ENCODE data around the gene SIVA1. TPM values are rescaled to one million over a fixed set of nuclear protein-coding genes. Genes with fewer than 3 reads are reported as not detected.

Gene SIVA1
- total and polyA plus RNA-seq, 9 of the 15 experiments (the other 6 are each of a cell fraction or from before 2014, with no cell fraction given), result 4.2 to 186 (median 54.2) TPM

DNA sequence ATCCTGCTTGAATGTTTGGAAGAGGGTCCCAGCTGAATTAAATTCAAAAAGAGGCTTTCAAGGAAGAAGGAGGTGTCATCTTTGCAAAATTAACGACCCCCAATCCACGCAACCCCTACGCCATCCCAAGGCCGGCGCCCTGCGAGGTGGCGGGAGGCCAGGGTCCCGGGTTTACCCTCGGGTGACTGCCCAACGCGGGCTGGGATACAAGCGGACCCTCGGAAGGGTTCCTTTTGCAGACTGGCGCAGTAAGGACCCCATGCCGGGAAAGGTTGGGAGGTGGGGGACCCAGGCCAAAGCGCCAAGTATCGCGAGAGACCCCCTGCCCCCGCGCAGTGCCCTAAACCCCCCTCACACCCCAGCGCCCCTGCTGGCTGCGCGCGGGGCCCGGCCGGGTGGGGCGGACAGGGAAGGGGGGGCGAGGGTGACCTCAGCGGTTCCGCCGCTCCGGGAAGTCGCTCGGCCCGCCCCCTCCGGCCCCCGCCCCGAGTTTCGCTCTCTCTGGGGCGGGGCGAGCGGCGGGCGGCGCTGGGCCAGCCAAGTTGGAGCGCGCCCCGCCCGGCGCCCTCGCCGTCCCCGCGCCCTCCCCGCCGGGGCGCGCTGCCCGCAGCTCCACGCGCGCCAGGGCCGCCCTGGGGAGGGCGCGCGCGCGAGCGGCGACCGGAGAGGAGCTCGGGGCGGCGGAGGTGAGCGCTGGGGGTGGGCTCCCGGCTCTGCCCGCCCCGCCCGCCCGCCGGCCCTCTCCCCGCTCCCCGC, 47.2 kb downstream of the SIVA1 start (continued):
- 0 out of 2 replicates have a peak, but pooled peaks have one; percentile 41 for TF ChIP-seq ZNF263 (CRISPR knock-in tag; IDR thresholded peaks at IDR 0.05; ENCODE audit: borderline replicate concordance)
- TF ChIP-seq SMARCE1 (IDR thresholded peaks at IDR 0.05), result peak; percentile 45; the same call in 1 of the 2 replicates
- TF ChIP-seq TRIM24 (IDR thresholded peaks at IDR 0.05), result no peak
- TF ChIP-seq L3MBTL2 (IDR thresholded peaks at IDR 0.05), result no peak
- TF ChIP-seq SIN3A (IDR thresholded peaks at IDR 0.05; ENCODE audit: borderline replicate concordance in 2 of 2, control insufficient read depth in 1 of 2, low read depth in 2 of 2, low read length in 2 of 2), result 0 out of 4 replicates have a peak, but pooled peaks of 1 of the 2 experiments have one; percentile 14
- TF ChIP-seq JUN (IDR thresholded peaks at IDR 0.05; ENCODE audit: borderline replicate concordance, low read depth, low read length), result peak; percentile 64; the same call in 1 of the 2 replicates
- TF ChIP-seq JUN (CRISPR knock-in tag; IDR thresholded peaks at IDR 0.05; ENCODE audit: borderline replicate concordance), result no peak
- no peak for TF ChIP-seq MBD2 (IDR thresholded peaks at IDR 0.05; ENCODE audit: borderline replicate concordance, low read depth)
- TF ChIP-seq, protein P1, sequence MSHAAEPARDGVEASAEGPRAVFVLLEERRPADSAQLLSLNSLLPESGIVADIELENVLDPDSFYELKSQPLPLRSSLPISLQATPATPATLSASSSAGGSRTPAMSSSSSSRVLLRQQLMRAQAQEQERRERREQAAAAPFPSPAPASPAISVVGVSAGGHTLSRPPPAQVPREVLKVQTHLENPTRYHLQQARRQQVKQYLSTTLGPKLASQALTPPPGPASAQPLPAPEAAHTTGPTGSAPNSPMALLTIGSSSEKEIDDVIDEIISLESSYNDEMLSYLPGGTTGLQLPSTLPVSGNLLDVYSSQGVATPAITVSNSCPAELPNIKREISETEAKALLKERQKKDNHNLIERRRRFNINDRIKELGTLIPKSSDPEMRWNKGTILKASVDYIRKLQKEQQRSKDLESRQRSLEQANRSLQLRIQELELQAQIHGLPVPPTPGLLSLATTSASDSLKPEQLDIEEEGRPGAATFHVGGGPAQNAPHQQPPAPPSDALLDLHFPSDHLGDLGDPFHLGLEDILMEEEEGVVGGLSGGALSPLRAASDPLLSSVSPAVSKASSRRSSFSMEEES (CRISPR knock-in tag; IDR thresholded peaks at IDR 0.05), result no peak
- TF ChIP-seq, protein P2, sequence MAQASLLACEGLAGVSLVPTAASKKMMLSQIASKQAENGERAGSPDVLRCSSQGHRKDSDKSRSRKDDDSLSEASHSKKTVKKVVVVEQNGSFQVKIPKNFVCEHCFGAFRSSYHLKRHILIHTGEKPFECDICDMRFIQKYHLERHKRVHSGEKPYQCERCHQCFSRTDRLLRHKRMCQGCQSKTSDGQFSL (CRISPR knock-in tag; IDR thresholded peaks at IDR 0.05), result peak; percentile 96
- TF ChIP-seq, protein P2 (tag; IDR thresholded peaks at IDR 0.05), result peak in 1 of 2 experiments; percentile 92; a peak in 2 of 4 replicates
- TF ChIP-seq ZNF232 (CRISPR knock-in tag; IDR thresholded peaks at IDR 0.05), result no peak
- no peak for TF ChIP-seq ZNF165 (CRISPR knock-in tag; IDR thresholded peaks at IDR 0.05; ENCODE audit: borderline replicate concordance)
- TF ChIP-seq NFXL1 (CRISPR knock-in tag; IDR thresholded peaks at IDR 0.05), result no peak
- TF ChIP-seq RAD51 (IDR thresholded peaks at IDR 0.05; ENCODE audit: borderline replicate concordance, low read depth), result no peak
- peak; percentile 63 for TF ChIP-seq NEUROD1 (IDR thresholded peaks at IDR 0.05; ENCODE audit: borderline replicate concordance, low read depth, low read length, partially characterized antibody)
- no peak for TF ChIP-seq POLR3A (IDR thresholded peaks at IDR 0.05; ENCODE audit: borderline replicate concordance, extremely low read depth, insufficient read depth, insufficient read length)
- TF ChIP-seq JUND (IDR thresholded peaks at IDR 0.05; ENCODE audit: borderline replicate concordance, low read depth, low read length), result peak; percentile 80
- peak; percentile 32; the same call in 1 of the 3 replicates for TF ChIP-seq JUND (tag; IDR thresholded peaks at IDR 0.05; ENCODE audit: borderline replicate concordance, low read depth, low read length)
- TF ChIP-seq HCFC1 (IDR thresholded peaks at IDR 0.05; ENCODE audit: low read depth, low read length), result peak; percentile 37
- TF ChIP-seq, protein P3, sequence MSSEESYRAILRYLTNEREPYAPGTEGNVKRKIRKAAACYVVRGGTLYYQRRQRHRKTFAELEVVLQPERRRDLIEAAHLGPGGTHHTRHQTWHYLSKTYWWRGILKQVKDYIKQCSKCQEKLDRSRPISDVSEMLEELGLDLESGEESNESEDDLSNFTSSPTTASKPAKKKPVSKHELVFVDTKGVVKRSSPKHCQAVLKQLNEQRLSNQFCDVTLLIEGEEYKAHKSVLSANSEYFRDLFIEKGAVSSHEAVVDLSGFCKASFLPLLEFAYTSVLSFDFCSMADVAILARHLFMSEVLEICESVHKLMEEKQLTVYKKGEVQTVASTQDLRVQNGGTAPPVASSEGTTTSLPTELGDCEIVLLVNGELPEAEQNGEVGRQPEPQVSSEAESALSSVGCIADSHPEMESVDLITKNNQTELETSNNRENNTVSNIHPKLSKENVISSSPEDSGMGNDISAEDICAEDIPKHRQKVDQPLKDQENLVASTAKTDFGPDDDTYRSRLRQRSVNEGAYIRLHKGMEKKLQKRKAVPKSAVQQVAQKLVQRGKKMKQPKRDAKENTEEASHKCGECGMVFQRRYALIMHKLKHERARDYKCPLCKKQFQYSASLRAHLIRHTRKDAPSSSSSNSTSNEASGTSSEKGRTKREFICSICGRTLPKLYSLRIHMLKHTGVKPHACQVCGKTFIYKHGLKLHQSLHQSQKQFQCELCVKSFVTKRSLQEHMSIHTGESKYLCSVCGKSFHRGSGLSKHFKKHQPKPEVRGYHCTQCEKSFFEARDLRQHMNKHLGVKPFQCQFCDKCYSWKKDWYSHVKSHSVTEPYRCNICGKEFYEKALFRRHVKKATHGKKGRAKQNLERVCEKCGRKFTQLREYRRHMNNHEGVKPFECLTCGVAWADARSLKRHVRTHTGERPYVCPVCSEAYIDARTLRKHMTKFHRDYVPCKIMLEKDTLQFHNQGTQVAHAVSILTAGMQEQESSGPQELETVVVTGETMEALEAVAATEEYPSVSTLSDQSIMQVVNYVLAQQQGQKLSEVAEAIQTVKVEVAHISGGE (CRISPR knock-in tag; IDR thresholded peaks at IDR 0.05), result peak in 1 of 3 experiments; percentile 55; a peak in 1 of 6 replicates
- TF ChIP-seq TAF9B (IDR thresholded peaks at IDR 0.05; ENCODE audit: partially characterized antibody), result no peak

Data from K562 (cell line).